HepG2 (cell line): Measurements from ENCODE around the gene CD70. TPM values are rescaled to one million over a fixed set of nuclear protein-coding genes. Genes with fewer than 3 reads are reported as not detected.

Experiments used
- CHCHD3 ChIP-seq: sonication (generic); formaldehyde crosslinking; IDR thresholded peaks from 2 replicates; pipeline ENCODE4 v1.8.0; 2022; ENCODE audit warnings: mild to moderate bottlenecking, missing genetic modification reagents, moderate library complexity
- HES4 ChIP-seq: sonication (generic); formaldehyde crosslinking; IDR thresholded peaks from 2 replicates; pipeline ENCODE4 v1.9.0; 2021; ENCODE audit warnings: mild to moderate bottlenecking, missing genetic modification reagents, borderline replicate concordance
- LCORL ChIP-seq, 2 experiments: fragments of 450-650 bp in 1 of 2; sonication (generic) in 1 of 2; formaldehyde crosslinking in 1 of 2; IDR thresholded peaks; 2 replicates each; pipeline versions ENCODE4 v1.5.0 to v1.6.1; 2017 to 2020; ENCODE audit warnings: antibody characterized with exemption in 1 of 2, missing genetic modification reagents in 1 of 2
- NR2F6 ChIP-seq, 2 experiments: IDR thresholded peaks; 2 replicates each; pipeline ENCODE4 v1.6.1; 2016; ENCODE audit warnings: antibody characterized with exemption in 1 of 2, mild to moderate bottlenecking in 1 of 2
- PHF20 ChIP-seq: sonication (generic); formaldehyde crosslinking; IDR thresholded peaks from 2 replicates; pipeline ENCODE4 v1.5.0; 2020; ENCODE audit warnings: mild to moderate bottlenecking, missing genetic modification reagents
- SALL1 ChIP-seq: sonication (generic); formaldehyde crosslinking; IDR thresholded peaks from 2 replicates; pipeline ENCODE4 v1.8.0; 2022; ENCODE audit warnings: mild to moderate bottlenecking, missing genetic modification reagents
- SAP130 ChIP-seq: IDR thresholded peaks from 2 replicates; pipeline ENCODE4 v1.6.1; 2016; ENCODE audit warnings: low read depth
- SMAD1 ChIP-seq: sonication (generic); formaldehyde crosslinking; IDR thresholded peaks from 2 replicates; pipeline ENCODE4 v1.4.0; 2020; ENCODE audit warnings: missing genetic modification reagents, low read depth, mild to moderate bottlenecking, borderline replicate concordance
- SPEN ChIP-seq: sonication (generic); formaldehyde crosslinking; IDR thresholded peaks from 2 replicates; pipeline ENCODE4 v1.5.1; 2020; ENCODE audit warnings: low read depth, mild to moderate bottlenecking, missing genetic modification reagents
- YEATS2 ChIP-seq: sonication (generic); formaldehyde crosslinking; IDR thresholded peaks from 2 replicates; pipeline ENCODE4 v1.4.0; 2020; ENCODE audit warnings: missing genetic modification reagents, borderline replicate concordance
- ZMYM3 ChIP-seq: sonication (generic); formaldehyde crosslinking; IDR thresholded peaks from 2 replicates; pipeline ENCODE4 v1.5.1; 2020; ENCODE audit warnings: mild to moderate bottlenecking, missing genetic modification reagents
- ZNF121 ChIP-seq: sonication (generic); formaldehyde crosslinking; IDR thresholded peaks from 2 replicates; pipeline ENCODE4 v1.5.0; 2020; ENCODE audit warnings: mild to moderate bottlenecking, missing genetic modification reagents
- ZNF205 ChIP-seq: IDR thresholded peaks from 2 replicates; pipeline ENCODE4 v1.6.1; 2018; ENCODE audit warnings: missing biosample characterization, missing genetic modification reagents
- ZNF230 ChIP-seq: sonication (generic); formaldehyde crosslinking; IDR thresholded peaks from 2 replicates; pipeline ENCODE4 v1.4.0; 2020; ENCODE audit warnings: mild to moderate bottlenecking, missing genetic modification reagents
- ZNF569 ChIP-seq: sonication (generic); formaldehyde crosslinking; IDR thresholded peaks from 2 replicates; pipeline ENCODE4 v1.5.0; 2020; ENCODE audit warnings: mild to moderate bottlenecking, missing genetic modification reagents, moderate library complexity, borderline replicate concordance
- ZNF577 ChIP-seq: sonication (generic); formaldehyde crosslinking; IDR thresholded peaks from 2 replicates; pipeline ENCODE4 v1.4.0; 2020; ENCODE audit warnings: mild to moderate bottlenecking, low read depth, missing genetic modification reagents, borderline replicate concordance
- ZNF652 ChIP-seq: IDR thresholded peaks from 2 replicates; pipeline ENCODE4 v1.6.1; 2016; ENCODE audit warnings: low read depth, borderline replicate concordance
- polyA plus RNA-seq, 8 experiments: library from polyadenylated mRNA; depleted of rRNA in 3 of 8; stranded (reverse) in 7 of 8; unstranded in 1 of 8; fragments of >200 nt; fragmentation: Illumina TruSeq in 4 of 8; extraction: Trizol in 4 of 8; gene quantifications; 2 replicates each; pipeline versions ENCODE4 v1.2.1 to v1.2.3, GENCODE V29; 2011 to 2016; ENCODE audit warnings: low read depth in 4 of 8, missing spikeins in 1 of 8, mixed read lengths in 1 of 8; ENCODE audit not compliant: insufficient read depth in 1 of 8
- total RNA-seq, 5 experiments: library from RNA; depleted of rRNA; stranded (reverse); fragments of >200 nt; fragmentation: Illumina TruSeq; extraction: Trizol; gene quantifications; 2 replicates each; pipeline ENCODE4 v1.2.3, GENCODE V29; 2016; ENCODE audit warnings: low read depth in 1 of 5
- TF ChIP-seq, protein P1 (sequence below): sonication (generic); formaldehyde crosslinking; IDR thresholded peaks from 2 replicates; pipeline ENCODE4 v1.5.0; 2020; ENCODE audit warnings: missing genetic modification reagents
- TF ChIP-seq, protein P2 (sequence below): IDR thresholded peaks from 2 replicates; pipeline ENCODE4 v1.4.0; 2020; ENCODE audit warnings: mild to moderate bottlenecking, missing genetic modification reagents
- TF ChIP-seq, protein P3 (sequence below): IDR thresholded peaks from 2 replicates; pipeline ENCODE4 v1.6.1; 2012; ENCODE audit warnings: inconsistent platforms
- TF ChIP-seq, protein P4 (sequence below): sonication (generic); formaldehyde crosslinking; IDR thresholded peaks from 2 replicates; pipeline ENCODE4 v1.5.0; 2020; ENCODE audit warnings: mild to moderate bottlenecking, missing genetic modification reagents

CD70 gene
- total and polyA plus RNA-seq, 2 of the 13 experiments (the other 11 are each of a cell fraction or from before 2014, with no cell fraction given) = 0.13 TPM; not detected in 1

DNA sequence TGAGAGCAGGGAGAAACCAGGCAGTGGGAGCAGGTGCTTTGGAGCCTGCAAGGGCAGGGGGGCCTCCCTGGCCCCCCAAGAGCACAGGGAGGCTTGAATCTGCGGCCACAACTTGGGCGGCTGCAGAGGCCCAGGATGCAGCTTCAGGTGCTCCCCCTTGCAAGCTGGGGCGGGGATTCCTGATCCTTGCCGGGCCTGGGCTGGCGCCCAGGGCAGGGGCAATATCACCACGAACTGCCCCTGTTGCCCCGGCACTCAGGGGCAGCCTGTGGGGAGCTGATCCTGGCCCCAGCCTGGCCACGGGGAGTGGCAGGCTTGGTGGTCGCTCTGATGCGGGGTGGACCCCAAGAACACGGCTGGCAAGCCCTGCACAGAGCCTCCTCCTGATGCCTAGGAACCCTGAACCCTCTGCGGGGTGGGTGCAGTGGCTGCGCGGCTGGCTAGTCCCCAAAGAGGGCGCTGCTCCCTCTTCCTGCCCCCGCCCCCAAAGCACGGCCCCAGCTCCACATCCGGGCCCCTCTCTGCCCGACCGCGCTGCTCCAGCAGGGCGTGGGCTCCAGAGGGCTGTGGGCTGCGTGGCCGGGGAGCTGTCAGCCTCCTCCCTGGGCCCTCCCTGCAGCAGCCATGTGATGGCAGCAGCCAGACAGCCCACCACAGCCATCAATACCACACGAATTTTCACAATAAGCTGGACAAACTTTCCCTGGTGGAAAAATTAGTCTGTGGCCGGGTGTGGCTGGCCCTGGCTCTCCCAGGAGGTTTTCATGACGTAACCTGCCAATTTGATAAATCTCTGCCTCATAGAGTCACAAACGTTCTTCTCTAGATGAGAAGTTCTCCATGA, 39.1 kb downstream of the CD70 start (continued):
- TF ChIP-seq ZNF569 (no peak), HES4 (no peak), ZNF205 (CRISPR knock-in tag) (no peak), SMAD1 (CRISPR knock-in tag) (0 out of 2 replicates have a peak, but pooled peaks have one; percentile 23), PHF20 (CRISPR knock-in tag) (peak; percentile 46; the same call in 1 of the 2 replicates), SAP130 (CRISPR knock-in tag) (peak; percentile 46), SPEN (CRISPR knock-in tag) (peak; percentile 76; the same call in 1 of the 2 replicates), ZNF577 (CRISPR knock-in tag) (no peak), ZNF230 (CRISPR knock-in tag) (no peak), NR2F6 (IDR thresholded peaks at IDR 0.05) (no peak), NR2F6 (CRISPR knock-in tag; IDR thresholded peaks at IDR 0.05) (peak; percentile 21; the same call in 1 of the 2 replicates), ZNF652 (CRISPR knock-in tag) (no peak), YEATS2 (CRISPR knock-in tag) (peak; percentile 82; the same call in 1 of the 2 replicates), SALL1 (CRISPR knock-in tag) (peak; percentile 28; the same call in 1 of the 2 replicates), LCORL (IDR thresholded peaks at IDR 0.05) (no peak), LCORL (CRISPR knock-in tag; IDR thresholded peaks at IDR 0.05) (peak; percentile 36; the same call in 1 of the 2 replicates), ZMYM3 (CRISPR knock-in tag) (0 out of 2 replicates have a peak, but pooled peaks have one; percentile 44), CHCHD3 (CRISPR knock-in tag) (0 out of 2 replicates have a peak, but pooled peaks have one; percentile 48), ZNF121 (no peak)
- TF ChIP-seq, protein P1, sequence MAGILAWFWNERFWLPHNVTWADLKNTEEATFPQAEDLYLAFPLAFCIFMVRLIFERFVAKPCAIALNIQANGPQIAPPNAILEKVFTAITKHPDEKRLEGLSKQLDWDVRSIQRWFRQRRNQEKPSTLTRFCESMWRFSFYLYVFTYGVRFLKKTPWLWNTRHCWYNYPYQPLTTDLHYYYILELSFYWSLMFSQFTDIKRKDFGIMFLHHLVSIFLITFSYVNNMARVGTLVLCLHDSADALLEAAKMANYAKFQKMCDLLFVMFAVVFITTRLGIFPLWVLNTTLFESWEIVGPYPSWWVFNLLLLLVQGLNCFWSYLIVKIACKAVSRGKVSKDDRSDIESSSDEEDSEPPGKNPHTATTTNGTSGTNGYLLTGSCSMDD (CRISPR knock-in tag) = no peak
- TF ChIP-seq, protein P2, sequence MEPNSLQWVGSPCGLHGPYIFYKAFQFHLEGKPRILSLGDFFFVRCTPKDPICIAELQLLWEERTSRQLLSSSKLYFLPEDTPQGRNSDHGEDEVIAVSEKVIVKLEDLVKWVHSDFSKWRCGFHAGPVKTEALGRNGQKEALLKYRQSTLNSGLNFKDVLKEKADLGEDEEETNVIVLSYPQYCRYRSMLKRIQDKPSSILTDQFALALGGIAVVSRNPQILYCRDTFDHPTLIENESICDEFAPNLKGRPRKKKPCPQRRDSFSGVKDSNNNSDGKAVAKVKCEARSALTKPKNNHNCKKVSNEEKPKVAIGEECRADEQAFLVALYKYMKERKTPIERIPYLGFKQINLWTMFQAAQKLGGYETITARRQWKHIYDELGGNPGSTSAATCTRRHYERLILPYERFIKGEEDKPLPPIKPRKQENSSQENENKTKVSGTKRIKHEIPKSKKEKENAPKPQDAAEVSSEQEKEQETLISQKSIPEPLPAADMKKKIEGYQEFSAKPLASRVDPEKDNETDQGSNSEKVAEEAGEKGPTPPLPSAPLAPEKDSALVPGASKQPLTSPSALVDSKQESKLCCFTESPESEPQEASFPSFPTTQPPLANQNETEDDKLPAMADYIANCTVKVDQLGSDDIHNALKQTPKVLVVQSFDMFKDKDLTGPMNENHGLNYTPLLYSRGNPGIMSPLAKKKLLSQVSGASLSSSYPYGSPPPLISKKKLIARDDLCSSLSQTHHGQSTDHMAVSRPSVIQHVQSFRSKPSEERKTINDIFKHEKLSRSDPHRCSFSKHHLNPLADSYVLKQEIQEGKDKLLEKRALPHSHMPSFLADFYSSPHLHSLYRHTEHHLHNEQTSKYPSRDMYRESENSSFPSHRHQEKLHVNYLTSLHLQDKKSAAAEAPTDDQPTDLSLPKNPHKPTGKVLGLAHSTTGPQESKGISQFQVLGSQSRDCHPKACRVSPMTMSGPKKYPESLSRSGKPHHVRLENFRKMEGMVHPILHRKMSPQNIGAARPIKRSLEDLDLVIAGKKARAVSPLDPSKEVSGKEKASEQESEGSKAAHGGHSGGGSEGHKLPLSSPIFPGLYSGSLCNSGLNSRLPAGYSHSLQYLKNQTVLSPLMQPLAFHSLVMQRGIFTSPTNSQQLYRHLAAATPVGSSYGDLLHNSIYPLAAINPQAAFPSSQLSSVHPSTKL (CRISPR knock-in tag) = peak; percentile 60
- TF ChIP-seq, protein P3, sequence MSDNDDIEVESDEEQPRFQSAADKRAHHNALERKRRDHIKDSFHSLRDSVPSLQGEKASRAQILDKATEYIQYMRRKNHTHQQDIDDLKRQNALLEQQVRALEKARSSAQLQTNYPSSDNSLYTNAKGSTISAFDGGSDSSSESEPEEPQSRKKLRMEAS = peak; percentile 64
- TF ChIP-seq, protein P4, sequence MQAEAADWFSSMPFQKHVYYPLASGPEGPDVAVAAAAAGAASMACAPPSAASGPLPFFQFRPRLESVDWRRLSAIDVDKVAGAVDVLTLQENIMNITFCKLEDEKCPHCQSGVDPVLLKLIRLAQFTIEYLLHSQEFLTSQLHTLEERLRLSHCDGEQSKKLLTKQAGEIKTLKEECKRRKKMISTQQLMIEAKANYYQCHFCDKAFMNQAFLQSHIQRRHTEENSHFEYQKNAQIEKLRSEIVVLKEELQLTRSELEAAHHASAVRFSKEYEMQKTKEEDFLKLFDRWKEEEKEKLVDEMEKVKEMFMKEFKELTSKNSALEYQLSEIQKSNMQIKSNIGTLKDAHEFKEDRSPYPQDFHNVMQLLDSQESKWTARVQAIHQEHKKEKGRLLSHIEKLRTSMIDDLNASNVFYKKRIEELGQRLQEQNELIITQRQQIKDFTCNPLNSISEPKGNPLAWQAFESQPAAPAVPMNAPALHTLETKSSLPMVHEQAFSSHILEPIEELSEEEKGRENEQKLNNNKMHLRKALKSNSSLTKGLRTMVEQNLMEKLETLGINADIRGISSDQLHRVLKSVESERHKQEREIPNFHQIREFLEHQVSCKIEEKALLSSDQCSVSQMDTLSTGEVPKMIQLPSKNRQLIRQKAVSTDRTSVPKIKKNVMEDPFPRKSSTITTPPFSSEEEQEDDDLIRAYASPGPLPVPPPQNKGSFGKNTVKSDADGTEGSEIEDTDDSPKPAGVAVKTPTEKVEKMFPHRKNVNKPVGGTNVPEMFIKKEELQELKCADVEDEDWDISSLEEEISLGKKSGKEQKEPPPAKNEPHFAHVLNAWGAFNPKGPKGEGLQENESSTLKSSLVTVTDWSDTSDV (CRISPR knock-in tag) = 0 out of 2 replicates have a peak, but pooled peaks have one; percentile 15
